GM19468 (cell line): Measurements from ENCODE around the gene C16orf92.

Experiments
- ATAC-seq: cut with Tn5 transposase; IDR thresholded peaks from one replicate; pipeline ENCODE4 v1.9.1; 2021; ENCODE audit warnings: mild to moderate bottlenecking, moderate library complexity, moderate number of reproducible peaks; ENCODE audit not compliant: unreplicated experiment; ENCODE audit errors: extremely low read depth

Gene C16orf92

GRCh38 chr16:30052671-30053372, 29.8 kb downstream of the C16orf92 start:
- ATAC-seq: peak; percentile 25

GRCh38 chr16:30053376-30054015, 30.5 kb downstream of the C16orf92 start:
- no peak for ATAC-seq

GRCh38 chr16:30054451-30054850, 31.5 kb downstream of the C16orf92 start:
- ATAC-seq: no peak

GRCh38 chr16:30054959-30055553, 32.1 kb downstream of the C16orf92 start:
- ATAC-seq: no peak

- no peak for ATAC-seq
Measured at GRCh38 chr16:30060346-30060745, 37.3 kb downstream of the C16orf92 start.

GRCh38 chr16:30060836-30061554, 38.0 kb downstream of the C16orf92 start:
- ATAC-seq: no peak

- ATAC-seq: no peak
Measured at GRCh38 chr16:30063278-30063892, 40.4 kb downstream of the C16orf92 start.

GRCh38 chr16:30063893-30064728, 41.1 kb downstream of the C16orf92 start:
- ATAC-seq: no peak

- no peak for ATAC-seq
Measured at GRCh38 chr16:30064729-30065101, 41.7 kb downstream of the C16orf92 start.

GRCh38 chr16:30065102-30065942, 42.3 kb downstream of the C16orf92 start, which contains the start of gene ALDOA:
TSS of gene ALDOA (plus strand) at chr16:30065760. CDS start at chr16:30066898, 1,138 bp downstream.
- peak; percentile 72 for ATAC-seq

- no peak for ATAC-seq
Measured at GRCh38 chr16:30065943-30066760, 43.2 kb downstream of the C16orf92 start.

- ATAC-seq: no peak
Measured at GRCh38 chr16:30066761-30067583, 44.0 kb downstream of the C16orf92 start.

GRCh38 chr16:30067584-30067916, 44.6 kb downstream of the C16orf92 start:
- ATAC-seq: no peak

- ATAC-seq: no peak
Measured at GRCh38 chr16:30068333-30068732, 45.3 kb downstream of the C16orf92 start.

- ATAC-seq: no peak
Measured at GRCh38 chr16:30068750-30069610, 46.0 kb downstream of the C16orf92 start.
